GM21619 (cell line): ENCODE results near the gene ZFYVE9.
"Not testable (repeated sequence)": the region's sequence is repeated elsewhere in the genome, so short reads cannot be mapped to it uniquely, and the experiment has no call there.

Source experiments
- ATAC-seq: cut with Tn5 transposase; IDR thresholded peaks from one replicate; pipeline ENCODE4 v1.9.1; 2021; ENCODE audit not compliant: unreplicated experiment

Gene ZFYVE9

GRCh38 chr1:52186449-52186848 lies 44.6 kb downstream of the ZFYVE9 start:
- no peak for ATAC-seq

- ATAC-seq: no peak
Measured at GRCh38 chr1:52189898-52190480, 48.1 kb downstream of the ZFYVE9 start.

GRCh38 chr1:52190500-52191252 lies 48.8 kb downstream of the ZFYVE9 start:
- no peak for ATAC-seq

- no peak for ATAC-seq
Measured at GRCh38 chr1:52191395-52191965, 49.6 kb downstream of the ZFYVE9 start.

GRCh38 chr1:52192024-52192423 lies 50.1 kb downstream of the ZFYVE9 start:
- no peak for ATAC-seq

GRCh38 chr1:52192436-52192835 lies 50.5 kb downstream of the ZFYVE9 start:
- no peak for ATAC-seq

- no peak for ATAC-seq
Measured at GRCh38 chr1:52193985-52194384, 52.1 kb downstream of the ZFYVE9 start.

- ATAC-seq: no peak
Measured at GRCh38 chr1:52195161-52195560, 53.3 kb downstream of the ZFYVE9 start.

GRCh38 chr1:52203935-52204625 lies 62.2 kb downstream of the ZFYVE9 start:
- ATAC-seq: no peak

- no peak for ATAC-seq
Measured at GRCh38 chr1:52204696-52205095, 62.8 kb downstream of the ZFYVE9 start.

GRCh38 chr1:52206686-52207085 lies 64.8 kb downstream of the ZFYVE9 start:
- not testable (repeated sequence) for ATAC-seq

- no peak for ATAC-seq
Measured at GRCh38 chr1:52209429-52209828, 67.5 kb downstream of the ZFYVE9 start.

GRCh38 chr1:52210044-52210443 lies 68.2 kb downstream of the ZFYVE9 start:
- no peak for ATAC-seq

GRCh38 chr1:52216907-52217458 lies 75.1 kb downstream of the ZFYVE9 start:
- ATAC-seq: no peak

GRCh38 chr1:52225174-52225573 lies 83.3 kb downstream of the ZFYVE9 start:
- ATAC-seq: no peak

- ATAC-seq: no peak
Measured at GRCh38 chr1:52229494-52229893, 87.6 kb downstream of the ZFYVE9 start.

- ATAC-seq: no peak
Measured at GRCh38 chr1:52233463-52233862, 91.6 kb downstream of the ZFYVE9 start.

- no peak for ATAC-seq
Measured at GRCh38 chr1:52234014-52234413, 92.1 kb downstream of the ZFYVE9 start.

- ATAC-seq: no peak
Measured at GRCh38 chr1:52234708-52235107, 92.8 kb downstream of the ZFYVE9 start.

GRCh38 chr1:52235646-52236045 lies 93.8 kb downstream of the ZFYVE9 start:
- no peak for ATAC-seq

- no peak for ATAC-seq
Measured at GRCh38 chr1:52237430-52237829, 95.5 kb downstream of the ZFYVE9 start.

GRCh38 chr1:52238474-52238873 lies 96.6 kb downstream of the ZFYVE9 start:
- no peak for ATAC-seq
